NB4 (cell line): ENCODE results near the gene EDDM3A.

Experiments
- POLR2A ChIP-seq: IDR thresholded peaks from 2 replicates; pipeline ENCODE4 v1.6.1; 2011; ENCODE audit warnings: mild to moderate bottlenecking; ENCODE audit not compliant: insufficient read length; ENCODE audit errors: extremely low read depth
- TF ChIP-seq, protein P1 (sequence below): IDR thresholded peaks from one replicate; pipeline ENCODE4 v1.5.1; 2012; ENCODE audit warnings: low read depth, low read length
- TF ChIP-seq, protein P2 (sequence below): IDR thresholded peaks from 2 replicates; pipeline ENCODE4 v1.6.1; 2011; ENCODE audit warnings: low read depth, low read length

DNA sequence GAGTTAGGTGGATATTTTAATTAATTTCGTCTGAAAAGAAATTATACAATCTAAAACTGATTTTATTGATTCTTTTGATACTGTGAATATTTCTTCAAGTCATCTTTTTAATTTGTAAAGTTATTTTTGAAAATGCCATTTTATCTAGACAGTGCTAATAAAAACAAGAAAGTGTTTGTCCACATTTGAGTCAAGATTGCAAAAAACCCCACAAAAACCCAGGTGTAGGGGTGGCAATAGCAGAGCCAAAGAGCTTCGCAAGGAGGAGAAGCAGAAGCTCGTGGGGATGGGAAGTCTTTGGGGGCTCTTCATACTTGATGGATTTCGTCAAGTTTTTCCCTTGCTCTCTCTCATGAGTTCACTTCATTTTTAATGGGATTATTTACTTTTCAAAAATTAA, 41.3 kb downstream of the EDDM3A start:
- no peak for TF ChIP-seq POLR2A
- TF ChIP-seq, protein P1, sequence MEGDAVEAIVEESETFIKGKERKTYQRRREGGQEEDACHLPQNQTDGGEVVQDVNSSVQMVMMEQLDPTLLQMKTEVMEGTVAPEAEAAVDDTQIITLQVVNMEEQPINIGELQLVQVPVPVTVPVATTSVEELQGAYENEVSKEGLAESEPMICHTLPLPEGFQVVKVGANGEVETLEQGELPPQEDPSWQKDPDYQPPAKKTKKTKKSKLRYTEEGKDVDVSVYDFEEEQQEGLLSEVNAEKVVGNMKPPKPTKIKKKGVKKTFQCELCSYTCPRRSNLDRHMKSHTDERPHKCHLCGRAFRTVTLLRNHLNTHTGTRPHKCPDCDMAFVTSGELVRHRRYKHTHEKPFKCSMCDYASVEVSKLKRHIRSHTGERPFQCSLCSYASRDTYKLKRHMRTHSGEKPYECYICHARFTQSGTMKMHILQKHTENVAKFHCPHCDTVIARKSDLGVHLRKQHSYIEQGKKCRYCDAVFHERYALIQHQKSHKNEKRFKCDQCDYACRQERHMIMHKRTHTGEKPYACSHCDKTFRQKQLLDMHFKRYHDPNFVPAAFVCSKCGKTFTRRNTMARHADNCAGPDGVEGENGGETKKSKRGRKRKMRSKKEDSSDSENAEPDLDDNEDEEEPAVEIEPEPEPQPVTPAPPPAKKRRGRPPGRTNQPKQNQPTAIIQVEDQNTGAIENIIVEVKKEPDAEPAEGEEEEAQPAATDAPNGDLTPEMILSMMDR, result no peak
- TF ChIP-seq, protein P2, sequence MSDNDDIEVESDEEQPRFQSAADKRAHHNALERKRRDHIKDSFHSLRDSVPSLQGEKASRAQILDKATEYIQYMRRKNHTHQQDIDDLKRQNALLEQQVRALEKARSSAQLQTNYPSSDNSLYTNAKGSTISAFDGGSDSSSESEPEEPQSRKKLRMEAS, result no peak
